GM21515 (cell line): ENCODE data around the gene ZNF516.

Source experiments
- ATAC-seq: cut with Tn5 transposase; IDR thresholded peaks from one replicate; pipeline ENCODE4 v1.9.1; 2021; ENCODE audit not compliant: unreplicated experiment

ZNF516 gene

GRCh38 chr18:76514573-76514972 lies 19.5 kb upstream of the ZNF516 start:
- no peak for ATAC-seq

- ATAC-seq: no peak
These were observed 12.9 kb upstream of the ZNF516 start for GRCh38 chr18:76507830-76508385.

- no peak for ATAC-seq
These were observed 12.1 kb upstream of the ZNF516 start for GRCh38 chr18:76506974-76507764.

- no peak for ATAC-seq
These were observed 11.4 kb upstream of the ZNF516 start for GRCh38 chr18:76506395-76506794.

GRCh38 chr18:76505614-76506013 lies 10.6 kb upstream of the ZNF516 start:
- no peak for ATAC-seq

GRCh38 chr18:76504749-76505148 lies 9.7 kb upstream of the ZNF516 start:
- ATAC-seq: no peak

- no peak for ATAC-seq
These were observed 8.8 kb upstream of the ZNF516 start for GRCh38 chr18:76503649-76504386.

- no peak for ATAC-seq
These were observed 7.5 kb upstream of the ZNF516 start for GRCh38 chr18:76502551-76502950.

GRCh38 chr18:76499637-76500340 lies 4.7 kb upstream of the ZNF516 start:
- ATAC-seq: peak; percentile 83

- no peak for ATAC-seq
These were observed 4.0 kb upstream of the ZNF516 start for GRCh38 chr18:76499021-76499420.

GRCh38 chr18:76498064-76498463 lies 3.0 kb upstream of the ZNF516 start:
- ATAC-seq: no peak

GRCh38 chr18:76497021-76497420 lies 2.0 kb upstream of the ZNF516 start:
- no peak for ATAC-seq

- ATAC-seq: no peak
These were observed 1.3 kb upstream of the ZNF516 start for GRCh38 chr18:76496194-76496890.

GRCh38 chr18:76495435-76496193 lies 572 bp upstream of the ZNF516 start:
- no peak for ATAC-seq

- no peak for ATAC-seq
These were observed 624 bp downstream of the ZNF516 start for GRCh38 chr18:76494231-76495005.

- ATAC-seq: peak; percentile 15
These were observed 1.6 kb downstream of the ZNF516 start for GRCh38 chr18:76493213-76494161.

GRCh38 chr18:76492669-76493212 lies 2.3 kb downstream of the ZNF516 start:
- peak; percentile 78 for ATAC-seq
